Tibial nerve (tissue), 3 donors: ENCODE results near the gene SCN2B.

Source experiments
- POLR2A ChIP-seq, 2 donors: fragments of 450-650 bp; IDR thresholded peaks; one replicate each; pipeline ENCODE4 v1.6.1; 2017; ENCODE audit warnings: antibody characterized with exemption in 2 of 2, mild to moderate bottlenecking in 2 of 2, moderate library complexity in 2 of 2
- TF ChIP-seq, protein P1 (sequence below), 5 experiments: fragments of 200-600 bp in 3 of 5; fragments of 450-650 bp in 2 of 5; sonication (generic) in 3 of 5; IDR thresholded peaks; one replicate each; pipeline ENCODE4 v1.5.1; 2016 to 2019; ENCODE audit warnings: antibody characterized with exemption in 5 of 5, mild to moderate bottlenecking in 3 of 5, moderate library complexity in 2 of 5

GRCh38 chr11:118117790-118118601 lies 58.4 kb downstream of the SCN2B start:
- TF ChIP-seq POLR2A (IDR thresholded peaks at IDR 0.05): no peak
- TF ChIP-seq, protein P1, sequence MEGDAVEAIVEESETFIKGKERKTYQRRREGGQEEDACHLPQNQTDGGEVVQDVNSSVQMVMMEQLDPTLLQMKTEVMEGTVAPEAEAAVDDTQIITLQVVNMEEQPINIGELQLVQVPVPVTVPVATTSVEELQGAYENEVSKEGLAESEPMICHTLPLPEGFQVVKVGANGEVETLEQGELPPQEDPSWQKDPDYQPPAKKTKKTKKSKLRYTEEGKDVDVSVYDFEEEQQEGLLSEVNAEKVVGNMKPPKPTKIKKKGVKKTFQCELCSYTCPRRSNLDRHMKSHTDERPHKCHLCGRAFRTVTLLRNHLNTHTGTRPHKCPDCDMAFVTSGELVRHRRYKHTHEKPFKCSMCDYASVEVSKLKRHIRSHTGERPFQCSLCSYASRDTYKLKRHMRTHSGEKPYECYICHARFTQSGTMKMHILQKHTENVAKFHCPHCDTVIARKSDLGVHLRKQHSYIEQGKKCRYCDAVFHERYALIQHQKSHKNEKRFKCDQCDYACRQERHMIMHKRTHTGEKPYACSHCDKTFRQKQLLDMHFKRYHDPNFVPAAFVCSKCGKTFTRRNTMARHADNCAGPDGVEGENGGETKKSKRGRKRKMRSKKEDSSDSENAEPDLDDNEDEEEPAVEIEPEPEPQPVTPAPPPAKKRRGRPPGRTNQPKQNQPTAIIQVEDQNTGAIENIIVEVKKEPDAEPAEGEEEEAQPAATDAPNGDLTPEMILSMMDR (IDR thresholded peaks at IDR 0.05): no peak
